Nephron (organoid): ENCODE results near the gene CFAP65.
A peak's percentile ranks its signal among the peaks of the same experiment; 100 is the strongest.

Experiments used
- H3K27ac Mint-ChIP-seq, 3 experiments: 2 replicates each; pipeline ENCODE4 v1.8.0; 2020; ENCODE audit warnings: mixed read lengths in 3 of 3, mild to moderate bottlenecking in 2 of 3, moderate library complexity in 1 of 3
- H3K27me3 Mint-ChIP-seq: 2 replicates; pipeline ENCODE4 v1.8.0; 2021; ENCODE audit warnings: low read depth, mild to moderate bottlenecking, moderate library complexity, mixed read lengths
- H3K36me3 Mint-ChIP-seq: 2 replicates; pipeline ENCODE4 v1.8.0; 2020; ENCODE audit warnings: low read depth, mixed read lengths
- H3K4me1 Mint-ChIP-seq: 2 replicates; pipeline ENCODE4 v1.8.0; 2020; ENCODE audit warnings: mixed read lengths
- H3K4me3 Mint-ChIP-seq, 3 experiments: 2 replicates each; pipeline ENCODE4 v1.8.0; 2020; ENCODE audit warnings: mild to moderate bottlenecking in 3 of 3, mixed read lengths in 3 of 3, moderate library complexity in 2 of 3
- H3K9me3 Mint-ChIP-seq: 2 replicates; pipeline ENCODE4 v1.8.0; 2020; ENCODE audit warnings: mixed read lengths
- TF ChIP-seq, protein P1 (sequence below), 3 experiments: fragments of 200-600 bp; sonication (generic); IDR thresholded peaks; one replicate each; pipeline ENCODE4 v1.5.0; 2021; ENCODE audit warnings: antibody characterized with exemption in 3 of 3; ENCODE audit not compliant: unreplicated experiment in 3 of 3

Gene CFAP65

DNA sequence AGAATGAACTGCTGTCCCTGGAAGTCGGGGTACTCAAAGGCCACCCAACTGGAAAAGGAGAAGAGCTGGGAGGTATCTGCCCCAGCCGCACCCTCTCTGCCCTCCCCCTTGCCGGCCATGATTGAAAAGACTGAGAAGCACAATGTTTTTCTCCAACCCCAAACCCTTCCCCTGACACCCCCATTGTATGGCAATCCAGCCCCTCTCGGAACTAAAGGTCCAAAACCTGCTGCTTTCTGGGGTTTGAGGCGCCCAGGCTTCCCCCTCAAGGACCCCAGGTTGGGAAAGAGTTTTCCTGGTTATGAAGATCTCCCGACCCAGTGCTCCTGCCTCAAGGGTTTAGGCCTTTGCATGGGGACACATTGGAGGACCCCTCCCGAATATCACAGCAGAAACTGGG is 49.1 kb downstream of the CFAP65 start:
- peaks cover 95% of the 10 kb centered on the region for H3K27me3 Mint-ChIP-seq

GRCh38 chr2:218991674-218992168 is 49.6 kb downstream of the CFAP65 start:
- Mint-ChIP-seq H3K9me3 (peaks cover 7% of the 10 kb centered on the region), H3K4me3 (peak overlapping the region in 2 of 3 experiments; percentile 8 to 29), H3K4me1 (no peaks in the 10 kb centered on the region), H3K27me3 (peaks cover 95% of the 10 kb centered on the region), H3K27ac (no peak overlapping the region), H3K36me3 (no peaks in the 10 kb centered on the region)
- TF ChIP-seq, protein P1, sequence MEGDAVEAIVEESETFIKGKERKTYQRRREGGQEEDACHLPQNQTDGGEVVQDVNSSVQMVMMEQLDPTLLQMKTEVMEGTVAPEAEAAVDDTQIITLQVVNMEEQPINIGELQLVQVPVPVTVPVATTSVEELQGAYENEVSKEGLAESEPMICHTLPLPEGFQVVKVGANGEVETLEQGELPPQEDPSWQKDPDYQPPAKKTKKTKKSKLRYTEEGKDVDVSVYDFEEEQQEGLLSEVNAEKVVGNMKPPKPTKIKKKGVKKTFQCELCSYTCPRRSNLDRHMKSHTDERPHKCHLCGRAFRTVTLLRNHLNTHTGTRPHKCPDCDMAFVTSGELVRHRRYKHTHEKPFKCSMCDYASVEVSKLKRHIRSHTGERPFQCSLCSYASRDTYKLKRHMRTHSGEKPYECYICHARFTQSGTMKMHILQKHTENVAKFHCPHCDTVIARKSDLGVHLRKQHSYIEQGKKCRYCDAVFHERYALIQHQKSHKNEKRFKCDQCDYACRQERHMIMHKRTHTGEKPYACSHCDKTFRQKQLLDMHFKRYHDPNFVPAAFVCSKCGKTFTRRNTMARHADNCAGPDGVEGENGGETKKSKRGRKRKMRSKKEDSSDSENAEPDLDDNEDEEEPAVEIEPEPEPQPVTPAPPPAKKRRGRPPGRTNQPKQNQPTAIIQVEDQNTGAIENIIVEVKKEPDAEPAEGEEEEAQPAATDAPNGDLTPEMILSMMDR (IDR thresholded peaks at IDR 0.05; ENCODE audit: unreplicated experiment in 3 of 3), result no peak

More for the DNA sequence above, 49.1 kb downstream of the CFAP65 start:
- Mint-ChIP-seq H3K9me3 (peaks cover 7% of the 10 kb centered on the region), H3K4me1 (no peaks in the 10 kb centered on the region), H3K4me3 (peak overlapping the region in 1 of 3 experiments; percentile 8), H3K36me3 (no peaks in the 10 kb centered on the region), H3K27ac (no peak overlapping the region)
- TF ChIP-seq, protein P1 (IDR thresholded peaks at IDR 0.05; ENCODE audit: unreplicated experiment in 3 of 3), result no peak

DNA sequence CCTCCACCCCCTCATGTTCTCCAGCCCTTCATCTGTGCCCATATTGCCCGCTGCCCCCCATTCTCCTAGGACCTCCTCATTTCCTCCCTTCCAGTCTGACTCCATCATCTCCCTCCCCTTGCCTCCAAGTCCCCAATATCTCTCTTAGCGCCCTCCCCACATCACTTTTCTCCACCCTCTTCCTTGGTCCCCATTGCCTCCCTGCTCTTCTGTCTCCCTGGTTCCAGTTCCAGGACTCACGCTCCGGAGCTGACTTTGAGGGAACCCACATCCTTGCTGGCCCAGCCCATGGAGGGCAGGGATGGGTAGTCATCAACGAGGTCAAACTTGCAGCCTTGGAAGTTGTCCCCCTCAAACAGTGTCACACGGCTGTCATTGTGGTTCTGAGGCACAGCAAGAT is 50.7 kb downstream of the CFAP65 start:
- Mint-ChIP-seq H3K4me1 (no peaks in the 10 kb centered on the region), H3K36me3 (no peaks in the 10 kb centered on the region)

DNA sequence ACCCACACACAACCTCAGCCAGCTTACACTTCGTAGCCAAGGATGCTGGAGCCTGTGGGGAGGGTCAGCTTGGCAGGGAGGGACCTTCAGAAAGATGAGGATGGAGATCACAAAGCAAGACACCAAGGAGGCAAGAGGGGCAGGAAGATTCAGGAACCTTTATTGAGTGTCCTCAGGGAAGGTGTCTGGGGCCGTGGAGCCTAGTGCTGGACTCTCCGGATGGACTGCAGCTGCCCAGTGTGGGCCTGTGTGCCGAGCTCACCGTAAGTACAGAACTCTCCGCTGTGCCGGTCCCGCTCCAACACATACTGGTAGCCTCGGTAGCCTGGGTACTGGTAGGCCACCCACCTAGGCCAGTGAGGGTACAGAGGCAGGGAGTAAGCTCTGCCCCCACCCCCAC is 51.3 kb downstream of the CFAP65 start:
- Mint-ChIP-seq H3K4me1 (no peaks in the 10 kb centered on the region), H3K27me3 (peaks cover 94% of the 10 kb centered on the region), H3K4me3 (no peak overlapping the region), H3K27ac (no peak overlapping the region), H3K36me3 (no peaks in the 10 kb centered on the region), H3K9me3 (peaks cover 7% of the 10 kb centered on the region)
- TF ChIP-seq, protein P1 (IDR thresholded peaks at IDR 0.05; ENCODE audit: unreplicated experiment in 3 of 3), result no peak

More for the DNA sequence above, 50.7 kb downstream of the CFAP65 start:
- Mint-ChIP-seq H3K9me3 (peaks cover 7% of the 10 kb centered on the region), H3K4me3 (no peak overlapping the region), H3K27me3 (peaks cover 95% of the 10 kb centered on the region), H3K27ac (no peak overlapping the region)
- TF ChIP-seq, protein P1 (IDR thresholded peaks at IDR 0.05; ENCODE audit: unreplicated experiment in 3 of 3), result no peak

- Mint-ChIP-seq H3K4me3 (no peak overlapping the region), H3K27me3 (peaks cover 93% of the 10 kb centered on the region), H3K27ac (no peak overlapping the region), H3K36me3 (no peaks in the 10 kb centered on the region), H3K4me1 (peaks cover 6% of the 10 kb centered on the region), H3K9me3 (peaks cover 7% of the 10 kb centered on the region)
- TF ChIP-seq, protein P1 (IDR thresholded peaks at IDR 0.05; ENCODE audit: unreplicated experiment in 3 of 3), result no peak
Measured at GRCh38 chr2:218988650-218989049, 52.7 kb downstream of the CFAP65 start.

DNA sequence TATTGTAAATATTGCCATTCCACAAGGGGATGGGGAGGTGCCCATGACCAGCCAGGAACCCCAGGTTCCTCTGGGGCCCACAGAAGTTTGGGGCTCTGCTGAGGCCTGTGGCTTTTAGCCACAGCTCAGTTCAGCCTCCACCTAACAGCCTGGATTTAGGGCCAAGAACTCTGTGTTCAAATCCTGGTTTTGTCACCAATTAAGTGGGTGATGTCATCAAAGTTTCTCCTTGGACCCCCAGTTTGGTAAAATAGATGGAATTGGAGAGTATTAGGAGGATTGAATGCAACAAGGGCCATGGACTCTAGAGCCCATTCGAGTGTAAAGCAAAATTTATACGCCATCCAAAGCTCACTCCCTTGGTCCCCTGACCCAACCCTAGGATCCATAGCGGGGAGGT is 53.2 kb downstream of the CFAP65 start:
- no peak overlapping the region for H3K4me3 Mint-ChIP-seq
- H3K27ac Mint-ChIP-seq, result no peak overlapping the region
- peaks cover 7% of the 10 kb centered on the region for H3K9me3 Mint-ChIP-seq
- TF ChIP-seq, protein P1 (IDR thresholded peaks at IDR 0.05; ENCODE audit: unreplicated experiment in 3 of 3), result no peak
- H3K36me3 Mint-ChIP-seq, result no peaks in the 10 kb centered on the region
- peaks cover 6% of the 10 kb centered on the region for H3K4me1 Mint-ChIP-seq
- peaks cover 96% of the 10 kb centered on the region for H3K27me3 Mint-ChIP-seq
